SHP77 (cell line): ENCODE results near the gene PNKD.
"Not testable (repeated sequence)": the region's sequence is repeated elsewhere in the genome, so short reads cannot be mapped to it uniquely, and the experiment has no call there.

Experiments used
- DNase-seq, 2 experiments: peaks; one replicate each; lab custom pipeline; 2025; lab: John Stamatoyannopoulos, UW

Gene PNKD

GRCh38 chr2:218272531-218273212 lies 2.4 kb downstream of the PNKD start:
- DNase-seq = peak; percentile 38 to 58

GRCh38 chr2:218273214-218273907 lies 3.0 kb downstream of the PNKD start:
- DNase-seq = not testable (repeated sequence)

GRCh38 chr2:218273908-218274249 lies 3.6 kb downstream of the PNKD start:
- DNase-seq = no peak

GRCh38 chr2:218274586-218274985 lies 4.3 kb downstream of the PNKD start:
- DNase-seq = no peak

- no peak for DNase-seq
Observed at GRCh38 chr2:218275371-218276072, 5.2 kb downstream of the PNKD start.

- no peak for DNase-seq
Observed at GRCh38 chr2:218276986-218277755, 6.9 kb downstream of the PNKD start.

- DNase-seq = no peak
Observed at GRCh38 chr2:218277921-218278320, 7.6 kb downstream of the PNKD start.

GRCh38 chr2:218278531-218279360 lies 8.4 kb downstream of the PNKD start:
- DNase-seq = no peak

- no peak for DNase-seq
Observed at GRCh38 chr2:218280260-218280870, 10.0 kb downstream of the PNKD start.

GRCh38 chr2:218281449-218281848 lies 11.1 kb downstream of the PNKD start:
- DNase-seq = no peak

- no peak for DNase-seq
Observed at GRCh38 chr2:218282173-218282991, 12.1 kb downstream of the PNKD start.

- DNase-seq = no peak
Observed at GRCh38 chr2:218284106-218284811, 13.9 kb downstream of the PNKD start.

GRCh38 chr2:218285604-218286003 lies 15.3 kb downstream of the PNKD start:
- no peak for DNase-seq

- peak; percentile 22 to 52 for DNase-seq
Observed at GRCh38 chr2:218286570-218287459, 16.5 kb downstream of the PNKD start.

GRCh38 chr2:218289639-218290315 lies 19.5 kb downstream of the PNKD start:
- no peak for DNase-seq

- no peak for DNase-seq
Observed at GRCh38 chr2:218290316-218291261, 20.3 kb downstream of the PNKD start.
